ENCODE measurements around the gene CHRNA5.

- TF ChIP-seq POLR2A (IDR thresholded peaks at IDR 0.05) (no peak), CTCF (IDR thresholded peaks at IDR 0.05) (no peak)
Observed at GRCh38 chr15:78620527-78621421, 55.5 kb downstream of the CHRNA5 start, which contains the start of gene CHRNA3.
